ENCODE results near the gene GSAP.

GSAP gene

DNA sequence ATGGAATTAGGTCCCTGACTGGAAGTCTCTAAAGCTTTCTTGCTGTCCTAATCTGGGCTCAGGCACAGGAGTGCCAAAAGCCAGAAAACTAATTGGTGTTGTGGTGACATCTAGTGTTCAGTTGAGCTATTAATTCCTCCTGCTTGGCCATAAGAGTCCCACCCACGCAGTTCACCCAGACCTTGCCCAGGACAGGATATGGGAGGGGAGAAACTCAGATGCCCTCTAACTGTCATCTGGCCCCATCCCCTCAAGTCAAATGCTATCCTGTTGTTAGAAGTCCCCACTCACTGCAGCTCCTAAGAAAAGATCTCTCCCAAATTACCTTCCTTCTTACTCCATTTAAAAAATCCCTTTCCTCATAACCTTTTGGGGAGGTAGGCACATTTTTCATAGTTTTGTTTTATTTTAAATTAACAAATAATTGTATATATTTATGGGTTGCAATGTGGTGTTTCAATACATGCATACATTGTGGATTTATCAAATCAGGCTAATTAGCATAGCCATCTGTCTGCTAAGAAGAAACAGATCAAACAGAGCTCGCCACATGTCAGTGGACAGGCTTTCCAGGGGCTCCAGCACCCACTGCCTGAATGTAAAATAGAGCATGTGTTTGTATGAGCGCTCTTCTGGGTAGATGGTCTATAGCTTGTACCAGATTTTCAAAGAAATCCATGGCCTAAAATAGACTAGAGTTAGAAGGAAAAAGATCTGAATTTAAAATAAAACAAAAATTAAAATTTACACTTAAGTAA is 84.0 kb downstream of the GSAP start:
- no peaks in the 10 kb centered on the region for H3K27me3 ChIP-seq (ENCODE audit: insufficient read depth, poor library complexity, severe bottlenecking)
- no peak overlapping the region for H3K27ac ChIP-seq (ENCODE audit: poor library complexity, severe bottlenecking)
- H3K4me1 ChIP-seq (ENCODE audit: insufficient read depth, poor library complexity, severe bottlenecking) = peaks cover 26% of the 10 kb centered on the region
- H3K36me3 ChIP-seq (ENCODE audit: low read depth) = no peaks in the 10 kb centered on the region
- no peaks in the 10 kb centered on the region for H3K9me3 ChIP-seq (ENCODE audit: severe bottlenecking)
- no peak overlapping the region for H3K4me3 ChIP-seq (ENCODE audit: severe bottlenecking)
- DNase-seq (ENCODE audit: low spot score) = no peak
- TF ChIP-seq, protein P1, sequence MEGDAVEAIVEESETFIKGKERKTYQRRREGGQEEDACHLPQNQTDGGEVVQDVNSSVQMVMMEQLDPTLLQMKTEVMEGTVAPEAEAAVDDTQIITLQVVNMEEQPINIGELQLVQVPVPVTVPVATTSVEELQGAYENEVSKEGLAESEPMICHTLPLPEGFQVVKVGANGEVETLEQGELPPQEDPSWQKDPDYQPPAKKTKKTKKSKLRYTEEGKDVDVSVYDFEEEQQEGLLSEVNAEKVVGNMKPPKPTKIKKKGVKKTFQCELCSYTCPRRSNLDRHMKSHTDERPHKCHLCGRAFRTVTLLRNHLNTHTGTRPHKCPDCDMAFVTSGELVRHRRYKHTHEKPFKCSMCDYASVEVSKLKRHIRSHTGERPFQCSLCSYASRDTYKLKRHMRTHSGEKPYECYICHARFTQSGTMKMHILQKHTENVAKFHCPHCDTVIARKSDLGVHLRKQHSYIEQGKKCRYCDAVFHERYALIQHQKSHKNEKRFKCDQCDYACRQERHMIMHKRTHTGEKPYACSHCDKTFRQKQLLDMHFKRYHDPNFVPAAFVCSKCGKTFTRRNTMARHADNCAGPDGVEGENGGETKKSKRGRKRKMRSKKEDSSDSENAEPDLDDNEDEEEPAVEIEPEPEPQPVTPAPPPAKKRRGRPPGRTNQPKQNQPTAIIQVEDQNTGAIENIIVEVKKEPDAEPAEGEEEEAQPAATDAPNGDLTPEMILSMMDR (IDR thresholded peaks at IDR 0.05; ENCODE audit: poor library complexity, severe bottlenecking) = peak; percentile 90
- peak; percentile 85 for ATAC-seq (ENCODE audit: low read depth)

DNA sequence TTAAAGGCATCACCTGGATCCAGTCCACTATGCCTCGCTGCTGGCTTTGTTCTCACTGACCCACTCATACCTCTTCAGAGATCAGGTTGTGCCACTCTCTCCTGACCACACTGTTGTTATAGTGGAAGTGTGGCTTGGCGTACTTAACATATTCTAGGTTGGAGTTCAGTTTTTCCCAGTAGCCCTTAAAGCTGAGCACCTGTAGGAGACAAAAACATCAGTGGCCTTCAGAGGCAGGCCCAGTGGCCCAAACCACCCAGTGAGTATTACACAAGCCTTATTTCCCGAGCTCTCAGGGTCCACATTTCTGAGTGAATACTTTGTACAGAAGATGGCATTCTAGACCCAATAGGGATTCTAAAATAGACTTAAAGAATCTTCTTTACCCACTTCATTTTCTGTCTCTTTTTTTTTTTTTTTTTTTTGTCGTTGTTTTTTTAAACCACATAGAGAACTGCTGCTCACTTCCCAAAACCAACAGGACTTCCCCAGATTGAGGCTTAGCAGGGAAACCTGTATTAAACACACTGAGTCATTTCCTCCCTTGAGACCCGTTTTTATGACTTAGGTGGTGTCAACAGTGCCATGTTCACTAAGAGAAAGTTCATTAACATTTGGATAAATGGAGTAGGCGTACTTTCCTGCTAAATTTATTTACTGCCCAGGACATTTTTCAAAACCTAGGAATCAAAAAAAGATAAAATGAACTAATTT is 85.8 kb downstream of the GSAP start:
- DNase-seq (ENCODE audit: low spot score) (no peak), ATAC-seq (ENCODE audit: low read depth) (no peak)
- Histone ChIP-seq H3K4me1 (ENCODE audit: insufficient read depth, poor library complexity, severe bottlenecking) (peaks cover 39% of the 10 kb centered on the region), H3K9me3 (ENCODE audit: severe bottlenecking) (no peaks in the 10 kb centered on the region), H3K27ac (ENCODE audit: poor library complexity, severe bottlenecking) (no peak overlapping the region), H3K27me3 (ENCODE audit: insufficient read depth, poor library complexity, severe bottlenecking) (no peaks in the 10 kb centered on the region), H3K4me3 (ENCODE audit: severe bottlenecking) (no peak overlapping the region), H3K36me3 (ENCODE audit: low read depth) (no peaks in the 10 kb centered on the region)
- TF ChIP-seq, protein P1 (IDR thresholded peaks at IDR 0.05; ENCODE audit: poor library complexity, severe bottlenecking) = no peak

DNA sequence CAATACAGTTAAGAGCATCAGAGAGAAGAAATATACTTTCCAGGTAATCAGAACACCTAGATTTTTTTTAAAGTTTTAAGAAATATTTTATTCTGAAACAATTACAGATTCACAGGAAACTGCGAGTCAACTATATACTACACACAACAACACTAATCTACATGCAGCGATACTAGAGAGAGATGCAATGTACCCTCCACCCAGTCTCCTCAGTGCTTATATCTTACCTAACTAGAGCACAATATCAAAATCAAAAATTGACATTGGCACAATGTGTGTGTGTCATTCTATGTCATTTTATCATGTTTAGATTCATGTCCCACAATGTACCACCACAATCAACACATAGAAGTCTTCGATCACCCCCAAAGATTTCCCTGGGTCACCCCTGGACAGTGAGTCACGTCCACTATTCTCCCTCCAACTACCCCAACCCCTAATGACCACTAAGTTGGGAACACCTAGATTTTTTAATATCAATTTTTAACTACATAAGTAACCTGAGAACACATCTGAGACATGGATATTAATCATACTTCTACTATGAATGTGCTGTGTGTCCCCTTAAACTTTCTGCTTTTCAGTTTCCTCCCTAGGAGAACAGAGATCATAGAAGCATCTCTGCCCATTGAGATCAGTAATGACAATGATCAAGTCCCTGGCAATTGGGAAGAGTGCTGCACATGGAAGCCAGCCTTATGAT is 86.5 kb downstream of the GSAP start:
- H3K36me3 ChIP-seq (ENCODE audit: low read depth) = no peaks in the 10 kb centered on the region
- DNase-seq (ENCODE audit: low spot score) (no peak), ATAC-seq (ENCODE audit: low read depth) (no peak)
- H3K27ac ChIP-seq (ENCODE audit: poor library complexity, severe bottlenecking) = no peak overlapping the region
- no peaks in the 10 kb centered on the region for H3K27me3 ChIP-seq (ENCODE audit: insufficient read depth, poor library complexity, severe bottlenecking)
- no peaks in the 10 kb centered on the region for H3K9me3 ChIP-seq (ENCODE audit: severe bottlenecking)
- H3K4me3 ChIP-seq (ENCODE audit: severe bottlenecking) = no peak overlapping the region
- TF ChIP-seq, protein P1 (IDR thresholded peaks at IDR 0.05; ENCODE audit: poor library complexity, severe bottlenecking) = no peak
- peaks cover 39% of the 10 kb centered on the region for H3K4me1 ChIP-seq (ENCODE audit: insufficient read depth, poor library complexity, severe bottlenecking)

DNA sequence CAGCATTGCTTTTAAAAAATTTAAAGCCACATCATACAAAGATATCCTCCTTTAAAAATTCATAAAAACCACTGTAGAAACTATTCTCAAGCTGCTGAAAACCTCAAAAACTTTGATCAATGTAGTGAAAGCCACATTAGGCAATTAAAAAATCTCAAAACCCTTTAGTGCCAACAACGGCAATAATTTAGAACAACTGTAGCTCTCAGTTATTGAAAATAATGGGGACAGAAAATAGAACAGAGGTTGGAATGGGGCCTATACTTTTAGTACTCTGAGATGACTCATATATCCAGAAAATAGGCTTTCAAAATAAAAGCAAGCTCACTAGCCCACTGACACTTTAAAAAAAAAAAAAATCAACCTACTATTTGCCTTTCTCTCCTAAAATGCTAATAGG is 87.5 kb downstream of the GSAP start:
- Histone ChIP-seq H3K27me3 (ENCODE audit: insufficient read depth, poor library complexity, severe bottlenecking) (no peaks in the 10 kb centered on the region), H3K27ac (ENCODE audit: poor library complexity, severe bottlenecking) (no peak overlapping the region), H3K36me3 (ENCODE audit: low read depth) (no peaks in the 10 kb centered on the region), H3K4me1 (ENCODE audit: insufficient read depth, poor library complexity, severe bottlenecking) (peaks cover 39% of the 10 kb centered on the region), H3K9me3 (ENCODE audit: severe bottlenecking) (no peaks in the 10 kb centered on the region), H3K4me3 (ENCODE audit: severe bottlenecking) (no peak overlapping the region)
- TF ChIP-seq, protein P1 (IDR thresholded peaks at IDR 0.05; ENCODE audit: poor library complexity, severe bottlenecking) = no peak
- ATAC-seq (ENCODE audit: low read depth) (no peak), DNase-seq (ENCODE audit: low spot score) (no peak)

Data from RWPE2 (cell line).